ENCODE data around the gene MYRIP.
"Not testable (repeated sequence)": the region's sequence is repeated elsewhere in the genome, so short reads cannot be mapped to it uniquely, and the experiment has no call there.

Gene MYRIP

DNA sequence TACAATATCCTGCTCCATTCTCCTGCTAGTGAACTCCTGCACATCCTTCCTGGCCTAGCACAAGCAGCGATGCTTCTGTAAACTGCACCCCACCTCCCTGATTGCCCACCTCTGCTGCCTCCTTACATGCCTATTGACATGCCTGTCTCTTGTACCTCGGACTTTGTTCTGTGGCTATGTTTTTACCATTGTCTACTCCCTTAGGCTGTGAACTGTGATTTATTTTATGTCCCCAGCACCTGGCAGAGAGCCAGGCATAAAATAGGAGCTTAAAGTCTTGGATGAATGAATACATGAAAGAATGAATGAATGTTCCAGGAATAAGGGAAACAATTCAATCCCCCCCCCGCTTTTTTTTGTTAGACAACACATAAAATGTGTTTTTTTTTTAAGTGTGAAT lies 210.0 kb downstream of the MYRIP start:
- H3K4me2 ChIP-seq (ENCODE audit: low read length): no peak overlapping the region
- no peak overlapping the region for H3K9ac ChIP-seq
- no peaks in the 10 kb centered on the region for H3K9me3 ChIP-seq (ENCODE audit: control insufficient read depth, low read length)
- TF ChIP-seq, protein P1, sequence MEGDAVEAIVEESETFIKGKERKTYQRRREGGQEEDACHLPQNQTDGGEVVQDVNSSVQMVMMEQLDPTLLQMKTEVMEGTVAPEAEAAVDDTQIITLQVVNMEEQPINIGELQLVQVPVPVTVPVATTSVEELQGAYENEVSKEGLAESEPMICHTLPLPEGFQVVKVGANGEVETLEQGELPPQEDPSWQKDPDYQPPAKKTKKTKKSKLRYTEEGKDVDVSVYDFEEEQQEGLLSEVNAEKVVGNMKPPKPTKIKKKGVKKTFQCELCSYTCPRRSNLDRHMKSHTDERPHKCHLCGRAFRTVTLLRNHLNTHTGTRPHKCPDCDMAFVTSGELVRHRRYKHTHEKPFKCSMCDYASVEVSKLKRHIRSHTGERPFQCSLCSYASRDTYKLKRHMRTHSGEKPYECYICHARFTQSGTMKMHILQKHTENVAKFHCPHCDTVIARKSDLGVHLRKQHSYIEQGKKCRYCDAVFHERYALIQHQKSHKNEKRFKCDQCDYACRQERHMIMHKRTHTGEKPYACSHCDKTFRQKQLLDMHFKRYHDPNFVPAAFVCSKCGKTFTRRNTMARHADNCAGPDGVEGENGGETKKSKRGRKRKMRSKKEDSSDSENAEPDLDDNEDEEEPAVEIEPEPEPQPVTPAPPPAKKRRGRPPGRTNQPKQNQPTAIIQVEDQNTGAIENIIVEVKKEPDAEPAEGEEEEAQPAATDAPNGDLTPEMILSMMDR (IDR thresholded peaks at IDR 0.05): no peak
- H3K4me1 ChIP-seq: no peaks in the 10 kb centered on the region
- no peak overlapping the region for H2AFZ ChIP-seq
- H3K79me2 ChIP-seq: no peaks in the 10 kb centered on the region
- H3K36me3 ChIP-seq (ENCODE audit: control insufficient read depth, insufficient read depth, low read length): no peaks in the 10 kb centered on the region
- H3K4me3 ChIP-seq (ENCODE audit: low read depth, low read length): no peak overlapping the region
- no peaks in the 10 kb centered on the region for H3K27me3 ChIP-seq (ENCODE audit: control insufficient read depth, insufficient read depth, low read length)
- H3K27ac ChIP-seq: no peak overlapping the region

DNA sequence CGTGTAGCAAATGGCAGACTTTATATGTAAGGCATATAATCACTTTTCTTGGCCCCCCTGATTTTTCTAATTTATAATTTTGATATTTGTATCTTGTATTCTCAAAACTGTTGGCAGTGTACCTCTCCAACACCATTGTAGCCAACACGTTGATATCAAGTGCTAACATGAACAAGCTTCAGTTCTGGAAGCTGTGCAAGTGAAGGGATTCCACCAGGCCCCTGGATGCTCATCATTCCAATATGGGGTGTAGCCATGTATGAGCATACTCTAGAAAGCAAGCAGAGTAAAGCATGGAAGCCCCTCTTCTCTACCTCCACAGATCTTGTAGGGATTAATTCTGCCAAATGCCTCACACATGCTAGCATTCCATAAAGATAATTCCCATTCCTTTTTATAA lies 211.3 kb downstream of the MYRIP start:
- TF ChIP-seq, protein P1 (IDR thresholded peaks at IDR 0.05): no peak
- no peak overlapping the region for H3K4me2 ChIP-seq (ENCODE audit: low read length)
- H3K4me1 ChIP-seq: no peaks in the 10 kb centered on the region
- no peaks in the 10 kb centered on the region for H3K36me3 ChIP-seq (ENCODE audit: control insufficient read depth, insufficient read depth, low read length)
- no peak overlapping the region for H3K9ac ChIP-seq
- H2AFZ ChIP-seq: no peak overlapping the region
- no peak overlapping the region for H3K4me3 ChIP-seq (ENCODE audit: low read depth, low read length)
- no peaks in the 10 kb centered on the region for H3K79me2 ChIP-seq
- no peak overlapping the region for H3K27ac ChIP-seq
- no peaks in the 10 kb centered on the region for H3K9me3 ChIP-seq (ENCODE audit: control insufficient read depth, low read length)
- no peaks in the 10 kb centered on the region for H3K27me3 ChIP-seq (ENCODE audit: control insufficient read depth, insufficient read depth, low read length)

DNA sequence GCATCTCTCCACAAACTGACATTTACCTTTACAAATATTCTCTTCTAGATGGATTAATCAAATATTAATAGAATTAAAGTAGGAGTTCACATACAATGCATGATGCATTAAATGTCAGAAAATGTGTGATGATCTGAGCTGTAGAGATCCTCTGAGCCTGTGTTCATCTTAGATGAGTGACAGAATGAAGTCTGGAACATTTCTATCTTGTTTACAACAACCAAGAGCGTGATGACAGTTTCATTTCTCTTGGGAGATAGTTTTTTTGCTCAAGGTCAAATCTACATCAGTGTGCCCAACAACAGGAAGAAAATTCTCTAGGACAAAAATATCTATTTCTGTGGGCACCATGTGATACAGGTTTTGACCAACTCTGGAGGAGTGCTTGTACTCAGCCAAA lies 211.9 kb downstream of the MYRIP start:
- no peak overlapping the region for H3K27ac ChIP-seq
- TF ChIP-seq, protein P1 (IDR thresholded peaks at IDR 0.05): no peak
- H3K79me2 ChIP-seq: no peaks in the 10 kb centered on the region
- no peaks in the 10 kb centered on the region for H3K9me3 ChIP-seq (ENCODE audit: control insufficient read depth, low read length)
- no peak overlapping the region for H2AFZ ChIP-seq
- no peak overlapping the region for H3K4me2 ChIP-seq (ENCODE audit: low read length)
- no peaks in the 10 kb centered on the region for H3K27me3 ChIP-seq (ENCODE audit: control insufficient read depth, insufficient read depth, low read length)
- H3K4me1 ChIP-seq: no peaks in the 10 kb centered on the region
- H3K36me3 ChIP-seq (ENCODE audit: control insufficient read depth, insufficient read depth, low read length): no peaks in the 10 kb centered on the region
- no peak overlapping the region for H3K9ac ChIP-seq
- H3K4me3 ChIP-seq (ENCODE audit: low read depth, low read length): no peak overlapping the region

DNA sequence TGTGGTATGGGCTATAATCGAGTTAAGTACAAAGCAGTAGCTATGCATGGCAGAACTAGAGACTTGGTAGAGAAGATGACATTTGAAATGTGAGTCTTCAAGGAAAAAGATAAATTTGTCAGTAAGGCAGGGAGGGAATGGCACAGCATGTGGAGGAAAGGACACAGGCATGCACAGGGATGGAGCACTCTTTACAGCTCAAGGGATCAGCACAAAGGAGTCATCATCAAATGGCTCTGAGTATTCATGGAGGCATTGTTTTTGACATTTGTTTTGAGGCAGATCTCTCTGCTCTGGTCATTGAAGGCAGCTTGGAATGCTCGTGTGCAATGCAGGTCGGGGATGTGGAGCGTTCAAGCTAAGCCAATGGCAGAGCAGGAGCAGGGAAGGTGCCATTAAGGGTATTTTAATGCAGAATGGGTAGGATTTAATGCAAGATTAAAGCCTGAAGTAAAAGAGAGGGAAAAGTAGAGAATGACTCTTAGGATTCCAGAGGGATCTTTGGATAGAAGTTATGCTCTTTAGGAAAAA lies 213.0 kb downstream of the MYRIP start:
- no peaks in the 10 kb centered on the region for H3K36me3 ChIP-seq (ENCODE audit: control insufficient read depth, insufficient read depth, low read length)
- TF ChIP-seq, protein P1 (IDR thresholded peaks at IDR 0.05): no peak
- no peak overlapping the region for H3K4me2 ChIP-seq (ENCODE audit: low read length)
- no peak overlapping the region for H3K4me3 ChIP-seq (ENCODE audit: low read depth, low read length)
- no peaks in the 10 kb centered on the region for H3K4me1 ChIP-seq
- no peak overlapping the region for H2AFZ ChIP-seq
- no peak overlapping the region for H3K27ac ChIP-seq
- no peak overlapping the region for H3K9ac ChIP-seq
- no peaks in the 10 kb centered on the region for H3K79me2 ChIP-seq
- H3K27me3 ChIP-seq (ENCODE audit: control insufficient read depth, insufficient read depth, low read length): no peaks in the 10 kb centered on the region
- no peaks in the 10 kb centered on the region for H3K9me3 ChIP-seq (ENCODE audit: control insufficient read depth, low read length)

DNA sequence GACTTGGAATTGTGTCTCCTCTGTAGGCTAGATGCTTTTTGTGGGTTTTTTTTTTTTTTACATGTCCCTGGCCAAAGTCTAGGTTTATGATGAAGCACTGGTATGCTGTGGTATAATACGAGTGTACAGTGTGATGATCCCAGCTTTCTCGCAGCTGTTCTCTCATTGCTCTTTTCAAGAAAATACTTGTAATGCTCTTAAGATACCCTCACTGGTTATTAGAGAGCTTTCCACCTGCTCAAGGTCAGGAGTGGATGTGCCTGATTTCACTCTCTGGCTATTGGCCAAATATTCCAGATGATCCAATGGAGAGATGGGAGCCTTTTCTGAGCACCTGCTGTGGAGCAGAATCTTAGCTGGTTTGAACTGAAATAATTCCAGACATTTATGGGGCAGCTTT lies 215.1 kb downstream of the MYRIP start:
- no peak overlapping the region for H3K9ac ChIP-seq
- TF ChIP-seq, protein P1 (IDR thresholded peaks at IDR 0.05): no peak
- no peaks in the 10 kb centered on the region for H3K9me3 ChIP-seq (ENCODE audit: control insufficient read depth, low read length)
- no peaks in the 10 kb centered on the region for H3K36me3 ChIP-seq (ENCODE audit: control insufficient read depth, insufficient read depth, low read length)
- no peak overlapping the region for H3K4me3 ChIP-seq (ENCODE audit: low read depth, low read length)
- no peak overlapping the region for H2AFZ ChIP-seq
- H3K4me1 ChIP-seq: no peaks in the 10 kb centered on the region
- H3K27me3 ChIP-seq (ENCODE audit: control insufficient read depth, insufficient read depth, low read length): no peaks in the 10 kb centered on the region
- H3K79me2 ChIP-seq: no peaks in the 10 kb centered on the region
- H3K4me2 ChIP-seq (ENCODE audit: low read length): no peak overlapping the region
- H3K27ac ChIP-seq: no peak overlapping the region

DNA sequence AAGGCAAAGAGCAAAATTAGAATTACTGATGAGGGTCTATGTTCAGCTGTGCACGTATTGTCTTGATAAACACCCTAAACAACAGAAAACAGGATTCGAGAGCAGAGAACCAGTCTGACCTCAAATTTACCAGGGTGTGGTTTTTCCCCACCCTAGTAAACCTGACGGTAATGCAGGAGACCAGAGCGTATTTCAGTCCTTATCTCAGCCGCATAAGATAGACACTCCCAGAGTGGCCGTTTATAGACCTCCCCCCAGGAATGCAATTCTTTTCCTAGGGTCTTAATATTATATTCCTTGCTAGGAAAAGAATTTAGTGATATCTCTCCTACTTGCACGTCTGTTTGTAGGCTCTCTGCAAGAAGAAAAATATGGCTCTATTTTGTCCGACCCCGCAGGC lies 216.5 kb downstream of the MYRIP start:
- H2AFZ ChIP-seq; H3K9me3 ChIP-seq (ENCODE audit: control insufficient read depth, low read length); H3K36me3 ChIP-seq (ENCODE audit: control insufficient read depth, insufficient read depth, low read length); H3K9ac ChIP-seq; H3K4me3 ChIP-seq (ENCODE audit: low read depth, low read length); H3K4me1 ChIP-seq; H3K27me3 ChIP-seq (ENCODE audit: control insufficient read depth, insufficient read depth, low read length); H3K4me2 ChIP-seq (ENCODE audit: low read length); H3K27ac ChIP-seq; H3K79me2 ChIP-seq: not testable (repeated sequence)
